ENCODE measurements around the gene SLCO2A1. TPM values are rescaled to one million over a fixed set of nuclear protein-coding genes. Genes with fewer than 3 reads are reported as not detected.

The SLCO2A1 gene
- total and polyA plus RNA-seq, 2 of the 4 experiments (the other 2 are of a cell fraction), result under 0.01 to 1.5 TPM

Other genes with a start within 250 kb of the SLCO2A1 start
- 98.9 and 131 TPM in 2 replicates for gene SRPRB, start 224.1 kb downstream of the SLCO2A1 start, total RNA-seq (2012; rRNA removed)
- 28.8 and 36.5 TPM in 2 replicates for gene SRPRB, start 224.1 kb downstream of the SLCO2A1 start, polyA plus RNA-seq (2012; rRNA removed)
- gene RAB6B, start 134.0 kb downstream of the SLCO2A1 start, total RNA-seq (2012; rRNA removed), result 0.18 and 0.28 TPM in 2 replicates
- 1.2 and 1.4 TPM in 2 replicates for gene RAB6B, start 134.0 kb downstream of the SLCO2A1 start, polyA plus RNA-seq (2012; rRNA removed)
- gene RYK, start 220.9 kb upstream of the SLCO2A1 start, total RNA-seq (2012; rRNA removed), result 106 TPM in 2 replicates
- gene RYK, start 220.9 kb upstream of the SLCO2A1 start, polyA plus RNA-seq (2012; rRNA removed), result 35.0 and 42.4 TPM in 2 replicates